Measurements from ENCODE around the gene WDR1. TPM values are rescaled to one million over a fixed set of nuclear protein-coding genes. Genes with fewer than 3 reads are reported as not detected.

Gene WDR1
- total and polyA plus RNA-seq, 2 of the 13 experiments (the other 11 are each of a cell fraction or from before 2014, with no cell fraction given) = 106 to 198 TPM

- POLR2A ChIA-PET = no interaction called here
Observed at GRCh38 chr4:10161146-10161545, 44.5 kb upstream of the WDR1 start.

More at GRCh38 chr4:10161146-10161545, 44.5 kb upstream of the WDR1 start:
- Histone ChIP-seq H3K4me1 (ENCODE audit: insufficient read depth, low read length) (peaks cover 23% of the 10 kb centered on the region), H3K79me2 (ENCODE audit: insufficient read depth, low read length) (no peaks in the 10 kb centered on the region), H2AFZ (ENCODE audit: low read length) (no peak overlapping the region), H4K20me1 (ENCODE audit: insufficient read depth, low read length) (no peaks in the 10 kb centered on the region), H3K27ac (ENCODE audit: extremely low read length, insufficient read depth, low read length) (no peak overlapping the region), H3K27me3 (ENCODE audit: control insufficient read depth in 1 of 2, insufficient read depth in 2 of 2, low read length in 2 of 2) (peaks cover 0 to 8% of the 10 kb centered on the region in 2 experiments; a peak in 1 of 5 replicates), H3K36me3 (replicated peaks in 1 of 2; ENCODE audit: control insufficient read depth in 1 of 2, insufficient read depth in 2 of 2, low read length in 2 of 2) (no peaks in the 10 kb centered on the region), H3K4me3 (replicated peaks in 1 of 3; ENCODE audit: insufficient read depth in 1 of 3, low read depth in 2 of 3, low read length in 3 of 3) (no peak overlapping the region), H3K4me2 (ENCODE audit: low read depth, low read length) (no peak overlapping the region), H3K9me3 (ENCODE audit: low read length) (no peaks in the 10 kb centered on the region), H3K9ac (ENCODE audit: insufficient read depth, low read depth, low read length) (no peak overlapping the region)
- DNase-seq (ENCODE audit: low spot score) = no peak
- ATAC-seq = no peak
- intact Hi-C loops (cut with micrococcal nuclease; ENCODE audit: unreplicated experiment) (loop anchor here (10.0 kb wide), 1 partner anchor 164 kb away; no protein-coding TSS in a partner anchor), in situ Hi-C loops (cut with HindIII; ENCODE audit: extremely low pct_ligation_motif_present, low pct_unique_long_range_greater_than_20kb) (loop anchor here (5.0 to 25.0 kb wide), 2 partner anchors 241 to 1251 kb away; no protein-coding TSS in a partner anchor)
- BruUV-seq (replicated peaks) = no TSS peak
- CTCF ChIA-PET (ENCODE audit: low intra/inter-chr PET ratio, low total read pairs) = interaction anchor here (1.0 to 1.5 kb wide), 2 partner anchors 377 to 388 kb away, joined by 3 to 7 read pairs; no protein-coding TSS in a partner anchor
- FAIRE-seq = no peak
- WGBS (ENCODE audit: low lambda C conversion rate) = 13% methylated on average over 3 of the region's 3 CpGs
- TF ChIP-seq ZSCAN22 (CRISPR knock-in tag; IDR thresholded peaks at IDR 0.05) = no peak
- no peak for TF ChIP-seq SALL2 (CRISPR knock-in tag; IDR thresholded peaks at IDR 0.05)
- TF ChIP-seq ZNF224 (CRISPR knock-in tag; IDR thresholded peaks at IDR 0.05) = no peak
- TF ChIP-seq FUBP1 (CRISPR knock-in tag; IDR thresholded peaks at IDR 0.05; ENCODE audit: borderline replicate concordance) = no peak
- no peak for TF ChIP-seq ZNF703 (CRISPR knock-in tag; IDR thresholded peaks at IDR 0.05; ENCODE audit: borderline replicate concordance)
- TF ChIP-seq IKZF4 (CRISPR knock-in tag; IDR thresholded peaks at IDR 0.05; ENCODE audit: borderline replicate concordance, low read depth, not compliant biosample characterization) = no peak
- TF ChIP-seq ZNF510 (CRISPR knock-in tag; IDR thresholded peaks at IDR 0.05; ENCODE audit: low read depth) = no peak
- TF ChIP-seq ZNF790 (CRISPR knock-in tag; IDR thresholded peaks at IDR 0.05; ENCODE audit: borderline replicate concordance) = no peak
- TF ChIP-seq ATRX (CRISPR knock-in tag; IDR thresholded peaks at IDR 0.05; ENCODE audit: borderline replicate concordance) = no peak
- no peak for TF ChIP-seq SAP130 (CRISPR knock-in tag; IDR thresholded peaks at IDR 0.05; ENCODE audit: low read depth)
- no peak for TF ChIP-seq TBX2 (CRISPR knock-in tag; IDR thresholded peaks at IDR 0.05; ENCODE audit: borderline replicate concordance)
- TF ChIP-seq HNRNPL (IDR thresholded peaks at IDR 0.05; ENCODE audit: low read depth, low read length) = no peak
- no peak for TF ChIP-seq ZBTB21 (CRISPR knock-in tag; IDR thresholded peaks at IDR 0.05)
- no peak for TF ChIP-seq ZBTB38 (CRISPR knock-in tag; IDR thresholded peaks at IDR 0.05)
- TF ChIP-seq, protein P1, sequence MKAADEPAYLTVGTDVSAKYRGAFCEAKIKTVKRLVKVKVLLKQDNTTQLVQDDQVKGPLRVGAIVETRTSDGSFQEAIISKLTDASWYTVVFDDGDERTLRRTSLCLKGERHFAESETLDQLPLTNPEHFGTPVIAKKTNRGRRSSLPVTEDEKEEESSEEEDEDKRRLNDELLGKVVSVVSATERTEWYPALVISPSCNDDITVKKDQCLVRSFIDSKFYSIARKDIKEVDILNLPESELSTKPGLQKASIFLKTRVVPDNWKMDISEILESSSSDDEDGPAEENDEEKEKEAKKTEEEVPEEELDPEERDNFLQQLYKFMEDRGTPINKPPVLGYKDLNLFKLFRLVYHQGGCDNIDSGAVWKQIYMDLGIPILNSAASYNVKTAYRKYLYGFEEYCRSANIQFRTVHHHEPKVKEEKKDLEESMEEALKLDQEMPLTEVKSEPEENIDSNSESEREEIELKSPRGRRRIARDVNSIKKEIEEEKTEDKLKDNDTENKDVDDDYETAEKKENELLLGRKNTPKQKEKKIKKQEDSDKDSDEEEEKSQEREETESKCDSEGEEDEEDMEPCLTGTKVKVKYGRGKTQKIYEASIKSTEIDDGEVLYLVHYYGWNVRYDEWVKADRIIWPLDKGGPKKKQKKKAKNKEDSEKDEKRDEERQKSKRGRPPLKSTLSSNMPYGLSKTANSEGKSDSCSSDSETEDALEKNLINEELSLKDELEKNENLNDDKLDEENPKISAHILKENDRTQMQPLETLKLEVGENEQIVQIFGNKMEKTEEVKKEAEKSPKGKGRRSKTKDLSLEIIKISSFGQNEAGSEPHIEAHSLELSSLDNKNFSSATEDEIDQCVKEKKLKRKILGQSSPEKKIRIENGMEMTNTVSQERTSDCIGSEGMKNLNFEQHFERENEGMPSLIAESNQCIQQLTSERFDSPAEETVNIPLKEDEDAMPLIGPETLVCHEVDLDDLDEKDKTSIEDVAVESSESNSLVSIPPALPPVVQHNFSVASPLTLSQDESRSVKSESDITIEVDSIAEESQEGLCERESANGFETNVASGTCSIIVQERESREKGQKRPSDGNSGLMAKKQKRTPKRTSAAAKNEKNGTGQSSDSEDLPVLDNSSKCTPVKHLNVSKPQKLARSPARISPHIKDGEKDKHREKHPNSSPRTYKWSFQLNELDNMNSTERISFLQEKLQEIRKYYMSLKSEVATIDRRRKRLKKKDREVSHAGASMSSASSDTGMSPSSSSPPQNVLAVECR (CRISPR knock-in tag; IDR thresholded peaks at IDR 0.05; ENCODE audit: borderline replicate concordance) = no peak
- no peak for TF ChIP-seq ZSCAN20 (CRISPR knock-in tag; IDR thresholded peaks at IDR 0.05; ENCODE audit: borderline replicate concordance)
- no peak for TF ChIP-seq NFYB (CRISPR knock-in tag; IDR thresholded peaks at IDR 0.05)
- no peak for TF ChIP-seq ELK4 (CRISPR knock-in tag; IDR thresholded peaks at IDR 0.05; ENCODE audit: borderline replicate concordance)
- no peak for TF ChIP-seq SOX5 (CRISPR knock-in tag; IDR thresholded peaks at IDR 0.05; ENCODE audit: borderline replicate concordance)
